NCI-H82 (cell line): Measurements from ENCODE around the gene USH2A.
A peak's percentile ranks its signal among the peaks of the same experiment; 100 is the strongest.

Experiments used
- DNase-seq: peaks from one replicate; lab custom pipeline; 2025; lab: John Stamatoyannopoulos, UW

The USH2A gene

DNA sequence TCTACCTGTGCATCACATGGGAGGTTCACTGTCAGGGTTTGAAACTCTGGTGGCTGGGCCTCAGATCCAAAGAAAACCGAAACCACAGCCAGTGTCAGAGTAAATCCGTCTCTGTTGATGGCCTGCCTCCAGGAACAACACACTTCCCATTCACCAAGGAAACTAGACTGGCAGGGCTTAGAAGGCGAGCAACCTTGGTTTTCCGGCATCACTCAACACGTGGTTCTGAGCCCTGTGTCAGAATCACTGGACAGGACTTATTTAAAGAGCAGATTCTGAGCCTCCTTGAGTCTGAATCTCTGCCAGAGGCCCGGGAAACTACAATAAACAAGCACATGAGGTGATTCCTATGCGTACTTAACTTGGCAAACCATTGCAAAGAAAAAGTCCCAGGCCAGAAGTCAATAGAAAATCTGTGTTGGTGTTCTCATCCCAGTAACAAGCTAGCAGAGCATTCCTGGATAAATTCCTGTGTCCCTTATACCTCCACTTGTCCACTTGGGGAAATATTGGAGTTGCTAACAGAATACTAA is 786.1 kb downstream of the USH2A start:
- DNase-seq, result no peak

GRCh38 chr1:215636258-215636965 is 786.8 kb downstream of the USH2A start:
- no peak for DNase-seq

DNA sequence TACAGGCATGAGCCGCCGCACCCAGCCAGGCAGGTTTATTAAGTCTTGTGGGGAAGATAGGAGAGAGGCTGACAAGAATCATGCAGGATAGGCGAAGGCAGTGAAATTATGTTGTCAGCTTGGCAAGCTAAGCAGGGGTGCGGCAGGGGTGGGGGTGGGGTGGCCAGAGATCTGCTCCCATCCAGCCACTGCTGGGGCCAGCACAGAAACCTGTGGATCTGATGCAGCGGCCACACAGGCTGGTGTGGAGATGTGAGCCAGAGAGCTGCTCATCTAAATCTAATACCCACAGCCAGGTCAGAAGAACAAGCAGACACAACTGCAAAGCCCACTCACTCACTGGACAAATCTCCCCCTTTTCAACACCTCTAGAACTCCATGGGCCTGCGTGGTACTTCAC is 787.4 kb downstream of the USH2A start:
- no peak for DNase-seq

DNA sequence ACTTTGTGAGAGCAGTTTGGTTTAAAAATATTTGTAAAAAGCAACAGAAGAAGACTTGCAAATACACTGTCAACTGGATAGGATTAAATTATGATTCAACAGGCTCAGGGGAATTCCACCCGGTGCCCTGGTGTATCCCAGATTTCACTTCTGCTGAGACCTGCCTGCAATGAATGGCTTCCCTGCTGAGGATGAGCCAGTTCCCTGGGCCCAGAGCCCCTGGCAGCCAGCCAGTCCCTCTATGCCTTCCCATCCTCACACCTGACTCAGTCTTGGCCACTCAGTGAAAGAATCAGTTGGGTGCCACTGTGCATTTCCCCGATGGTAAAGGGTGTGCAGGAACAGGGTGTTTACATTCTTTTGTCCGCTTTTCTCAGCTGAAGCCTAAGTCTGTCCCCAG is 791.8 kb downstream of the USH2A start:
- DNase-seq, result peak; percentile 68

DNA sequence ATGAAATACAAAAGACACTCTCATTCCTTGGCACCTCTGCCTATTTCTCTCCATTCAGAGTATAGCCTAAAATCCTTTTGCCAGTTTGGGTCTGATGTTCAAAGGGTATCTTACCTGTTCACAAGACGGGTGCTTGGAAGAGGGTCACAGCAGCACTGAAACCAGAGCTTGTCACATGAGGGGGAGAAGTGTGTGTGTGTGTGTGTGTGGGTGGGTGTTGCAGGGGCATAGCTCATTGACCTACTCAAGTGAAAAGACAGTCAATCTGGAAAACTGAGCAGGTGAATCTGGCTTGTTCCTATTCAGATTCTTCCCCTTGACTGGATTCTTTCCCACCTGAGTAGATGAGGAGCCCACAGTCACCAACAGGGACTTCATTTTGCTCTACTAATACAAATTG is 792.2 kb downstream of the USH2A start:
- no peak for DNase-seq

- DNase-seq, result no peak
These were observed 797.3 kb downstream of the USH2A start for GRCh38 chr1:215625949-215626348.

DNA sequence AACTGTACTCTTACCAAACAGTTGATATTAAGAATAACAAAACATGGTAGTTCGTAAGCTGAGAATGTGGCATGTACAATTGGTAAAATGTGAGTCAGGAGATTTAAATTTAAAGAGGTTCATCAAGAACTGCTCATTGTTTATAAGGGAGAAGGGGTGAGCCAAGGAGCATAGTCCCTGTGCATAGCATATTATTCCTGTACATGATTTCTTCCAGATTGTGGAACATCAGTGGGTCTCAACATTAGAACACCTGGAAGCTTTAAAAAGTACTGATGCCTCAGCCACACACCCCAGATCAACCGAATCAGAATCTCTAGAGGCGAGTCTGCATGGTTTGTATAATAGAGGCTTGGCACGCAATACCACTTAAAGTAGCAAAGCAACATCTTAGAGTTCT is 800.1 kb downstream of the USH2A start:
- DNase-seq, result no peak

GRCh38 chr1:215617979-215618378 is 805.3 kb downstream of the USH2A start:
- DNase-seq, result no peak

GRCh38 chr1:215612391-215612790 is 810.9 kb downstream of the USH2A start:
- no peak for DNase-seq

DNA sequence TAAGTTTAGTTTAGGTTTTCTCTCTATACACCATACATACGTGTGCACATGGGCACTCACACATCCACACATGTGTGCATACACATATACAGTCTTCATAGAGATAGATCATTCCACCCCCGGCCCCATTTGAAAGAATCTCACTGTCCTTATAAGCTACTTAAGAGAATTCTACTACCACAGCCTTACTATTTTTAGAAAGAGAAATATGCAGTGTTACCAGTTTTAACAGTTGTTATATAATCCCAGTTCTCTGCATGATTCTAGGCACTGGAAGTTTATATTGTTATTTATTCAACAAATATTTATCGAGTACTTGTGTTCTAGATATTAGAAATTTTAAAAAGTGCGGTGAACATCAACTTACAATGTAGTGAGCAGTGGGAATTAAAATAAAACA is 814.6 kb downstream of the USH2A start:
- no peak for DNase-seq

DNA sequence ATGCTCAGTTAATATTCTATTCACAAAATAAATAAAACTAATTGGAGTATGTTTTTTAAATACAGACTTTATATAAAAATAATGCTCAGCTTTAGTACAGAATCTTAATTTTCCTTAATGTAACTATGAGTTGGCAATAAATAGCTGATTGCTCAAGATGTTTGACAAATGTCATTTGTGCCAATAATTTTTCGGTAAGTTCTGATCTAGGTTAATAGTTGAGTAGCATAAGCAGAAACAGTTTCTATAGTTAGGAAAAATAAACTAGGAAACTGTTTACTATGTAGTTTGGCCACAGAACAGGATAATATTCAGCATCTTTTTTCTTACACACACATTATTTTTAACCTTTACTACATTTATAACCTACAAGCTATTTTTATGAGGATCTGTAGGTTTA is 815.8 kb downstream of the USH2A start:
- DNase-seq, result no peak

GRCh38 chr1:215606564-215607168 is 816.6 kb downstream of the USH2A start:
- DNase-seq, result peak; percentile 28

DNA sequence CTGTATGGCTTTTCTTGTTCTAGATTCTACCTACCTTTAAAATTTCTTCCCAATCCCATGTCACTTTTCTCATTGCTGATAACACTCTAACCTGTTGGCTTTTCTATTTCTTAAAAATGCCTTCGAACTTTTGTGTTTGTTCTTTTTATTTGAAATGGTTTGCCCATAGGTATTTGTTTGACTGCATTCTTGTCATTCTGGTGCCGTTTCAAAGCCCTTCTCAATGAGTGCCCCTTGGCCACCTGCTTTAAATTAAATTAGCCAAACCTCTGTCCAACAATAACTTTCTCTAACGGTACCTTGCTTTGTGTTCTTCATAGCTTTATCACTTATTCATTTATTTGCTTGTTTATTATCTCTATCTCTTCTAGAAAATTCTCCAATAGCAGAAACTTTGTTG is 817.2 kb downstream of the USH2A start:
- no peak for DNase-seq

DNA sequence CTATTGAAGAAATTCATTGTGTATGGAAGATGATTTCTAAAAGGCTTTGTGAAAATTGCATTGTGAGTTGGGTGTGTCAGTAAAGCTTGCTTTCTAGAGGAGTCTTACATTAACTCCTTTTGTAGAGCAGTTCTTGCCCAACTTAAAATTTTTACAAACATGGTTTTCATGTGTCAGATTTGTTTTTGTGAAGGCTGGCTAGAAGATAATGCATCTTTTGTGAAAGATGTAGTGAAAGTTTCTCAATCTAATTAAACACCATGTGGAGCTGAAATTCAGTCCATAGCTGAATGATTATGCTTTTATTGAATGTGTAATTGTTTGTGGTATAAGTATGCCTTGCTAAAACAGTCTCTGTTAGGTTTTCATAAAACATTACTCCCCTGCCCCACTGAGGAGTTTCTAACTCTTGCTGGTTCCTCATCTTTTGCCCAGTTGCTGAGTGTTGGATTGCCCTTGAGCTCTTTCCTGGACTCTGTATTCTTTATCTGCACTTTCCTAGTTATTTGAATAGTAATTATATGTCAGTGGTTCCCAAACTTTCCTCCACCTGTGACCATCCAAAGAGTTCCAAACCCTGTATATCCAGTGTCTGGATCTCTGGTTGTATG is 818.1 kb downstream of the USH2A start:
- no peak for DNase-seq

- DNase-seq, result no peak
These were observed 819.9 kb downstream of the USH2A start for GRCh38 chr1:215603319-215603718.

- DNase-seq, result no peak
These were observed 822.0 kb downstream of the USH2A start for GRCh38 chr1:215601276-215601675.

DNA sequence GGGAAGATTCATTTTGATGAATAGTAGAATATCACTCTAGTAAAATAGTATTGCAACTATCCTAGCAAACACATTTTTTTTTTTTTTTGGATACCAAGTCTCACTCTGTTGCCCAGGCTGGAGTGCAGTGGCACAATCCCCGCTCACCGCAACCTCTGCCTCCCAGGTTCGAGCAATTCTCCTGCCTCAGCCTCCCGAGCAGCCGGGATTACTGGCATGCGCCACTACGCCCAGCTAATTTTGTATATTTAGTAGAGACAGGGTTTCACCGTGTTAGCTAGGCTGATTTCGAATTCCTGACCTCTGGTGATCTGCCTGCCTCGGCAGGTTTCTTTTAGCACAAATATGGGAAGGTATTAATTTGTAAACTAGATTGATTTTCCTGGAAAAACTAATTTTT is 822.4 kb downstream of the USH2A start:
- DNase-seq, result no peak

DNA sequence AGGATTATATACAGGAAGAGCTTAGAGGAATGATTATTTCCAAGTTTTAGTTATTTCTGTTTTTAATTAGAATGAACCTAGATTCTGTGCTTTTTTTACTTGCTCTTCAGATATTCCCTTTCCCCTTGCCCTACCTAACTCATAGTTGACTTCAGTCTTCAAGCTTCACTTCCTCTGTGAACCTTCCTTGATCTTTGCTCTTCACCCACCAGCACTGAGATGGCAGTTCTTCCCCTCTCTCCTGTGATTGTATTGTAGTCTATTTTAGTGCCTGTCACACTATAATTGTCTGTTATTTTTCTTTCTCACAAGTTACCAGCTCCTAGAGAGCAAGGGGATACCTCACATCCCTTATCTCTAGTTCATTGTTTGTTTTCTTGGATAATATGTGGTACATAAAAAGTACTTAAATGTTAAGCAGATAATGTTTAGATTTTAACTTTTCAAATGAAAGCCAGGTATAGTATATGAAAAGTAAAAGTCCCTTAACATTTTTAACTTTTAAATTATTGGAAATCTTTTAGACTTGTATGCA is 822.9 kb downstream of the USH2A start:
- no peak for DNase-seq

- no peak for DNase-seq
These were observed 823.7 kb downstream of the USH2A start for GRCh38 chr1:215599418-215600074.

GRCh38 chr1:215597961-215598360 is 825.3 kb downstream of the USH2A start:
- no peak for DNase-seq

DNA sequence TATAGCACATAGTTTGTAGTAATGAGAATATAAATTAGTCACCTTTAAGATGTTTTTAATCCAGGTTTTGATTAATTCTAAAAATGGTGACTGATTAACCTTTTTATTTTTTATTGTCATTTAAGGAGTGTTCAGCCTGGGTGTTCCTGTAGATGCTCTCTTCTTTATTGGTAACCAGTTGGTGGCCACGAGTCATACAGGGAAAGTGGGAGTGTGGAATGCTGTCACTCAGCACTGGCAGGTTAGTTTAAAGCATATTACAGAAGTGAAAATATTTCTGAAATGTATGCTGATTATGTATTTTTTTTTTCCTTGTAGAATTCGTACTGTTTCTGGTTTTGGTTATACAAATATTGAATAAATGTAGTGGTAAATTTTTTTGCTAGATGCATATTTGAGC is 828.0 kb downstream of the USH2A start:
- peak; percentile 57 for DNase-seq

DNA sequence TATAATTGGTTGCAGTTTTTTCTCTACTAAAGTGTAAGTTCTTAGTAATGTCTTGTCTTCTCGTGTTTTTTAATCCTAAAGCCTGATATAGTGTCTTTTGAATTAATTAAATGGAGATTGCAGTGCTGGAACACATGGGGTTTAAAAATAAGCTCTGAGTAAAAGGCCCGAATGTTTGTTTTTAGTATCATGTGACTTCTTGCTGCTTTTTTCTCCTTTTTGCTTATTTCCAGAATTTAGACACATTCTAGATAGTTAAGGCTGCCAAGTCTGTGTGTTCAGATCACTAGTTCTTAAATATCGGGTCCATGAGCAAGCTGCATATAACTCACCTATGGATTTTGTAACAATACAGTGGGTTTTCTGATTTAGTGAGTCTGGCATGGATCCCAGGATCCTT is 828.6 kb downstream of the USH2A start:
- peak; percentile 38 for DNase-seq
